Measurements from ENCODE around the gene SRGAP3.

Gene SRGAP3

GRCh38 chr3:9036404-9037131 lies 212.9 kb downstream of the SRGAP3 start:
- H3K27ac ChIP-seq (ENCODE audit: low read depth in 2 of 2, low read length in 2 of 2), result peak overlapping the region in 1 of 2 donors; percentile 50
- no peaks in the 10 kb centered on the region for H3K4me1 ChIP-seq (ENCODE audit: control insufficient read depth in 2 of 2, insufficient read depth in 2 of 2, low read length in 2 of 2)
- no peaks in the 10 kb centered on the region for H3K27me3 ChIP-seq (ENCODE audit: control insufficient read depth in 2 of 2, insufficient read depth in 2 of 2, low read length in 2 of 2)
- H3K36me3 ChIP-seq (ENCODE audit: control insufficient read depth in 2 of 2, insufficient read depth in 2 of 2, low read length in 2 of 2), result no peaks in the 10 kb centered on the region
- H3K9ac ChIP-seq (ENCODE audit: low read depth in 1 of 2, low read length in 2 of 2), result no peak overlapping the region
- H3K9me3 ChIP-seq (ENCODE audit: control insufficient read depth in 2 of 2, low read length in 2 of 2), result no peaks in the 10 kb centered on the region
- H3K4me3 ChIP-seq (ENCODE audit: low read length in 2 of 2), result no peak overlapping the region

- Histone ChIP-seq H3K9me3 (ENCODE audit: control insufficient read depth in 2 of 2, low read length in 2 of 2) (no peaks in the 10 kb centered on the region), H3K36me3 (ENCODE audit: control insufficient read depth in 2 of 2, insufficient read depth in 2 of 2, low read length in 2 of 2) (no peaks in the 10 kb centered on the region), H3K9ac (ENCODE audit: low read depth in 1 of 2, low read length in 2 of 2) (no peak overlapping the region), H3K27ac (ENCODE audit: low read depth in 2 of 2, low read length in 2 of 2) (no peak overlapping the region), H3K4me1 (ENCODE audit: control insufficient read depth in 2 of 2, insufficient read depth in 2 of 2, low read length in 2 of 2) (no peaks in the 10 kb centered on the region), H3K27me3 (ENCODE audit: control insufficient read depth in 2 of 2, insufficient read depth in 2 of 2, low read length in 2 of 2) (no peaks in the 10 kb centered on the region), H3K4me3 (ENCODE audit: low read length in 2 of 2) (no peak overlapping the region)
Measured at GRCh38 chr3:9035961-9036360, 213.5 kb downstream of the SRGAP3 start.

GRCh38 chr3:9035473-9035872 lies 214.0 kb downstream of the SRGAP3 start:
- no peaks in the 10 kb centered on the region for H3K27me3 ChIP-seq (ENCODE audit: control insufficient read depth in 2 of 2, insufficient read depth in 2 of 2, low read length in 2 of 2)
- H3K4me1 ChIP-seq (ENCODE audit: control insufficient read depth in 2 of 2, insufficient read depth in 2 of 2, low read length in 2 of 2), result no peaks in the 10 kb centered on the region
- H3K27ac ChIP-seq (ENCODE audit: low read depth in 2 of 2, low read length in 2 of 2), result no peak overlapping the region
- H3K4me3 ChIP-seq (ENCODE audit: low read length in 2 of 2), result no peak overlapping the region
- no peak overlapping the region for H3K9ac ChIP-seq (ENCODE audit: low read depth in 1 of 2, low read length in 2 of 2)
- H3K9me3 ChIP-seq (ENCODE audit: control insufficient read depth in 2 of 2, low read length in 2 of 2), result no peaks in the 10 kb centered on the region
- H3K36me3 ChIP-seq (ENCODE audit: control insufficient read depth in 2 of 2, insufficient read depth in 2 of 2, low read length in 2 of 2), result no peaks in the 10 kb centered on the region

- H3K36me3 ChIP-seq (ENCODE audit: control insufficient read depth in 2 of 2, insufficient read depth in 2 of 2, low read length in 2 of 2), result no peaks in the 10 kb centered on the region
- H3K9ac ChIP-seq (ENCODE audit: low read depth in 1 of 2, low read length in 2 of 2), result no peak overlapping the region
- no peak overlapping the region for H3K27ac ChIP-seq (ENCODE audit: low read depth in 2 of 2, low read length in 2 of 2)
- H3K9me3 ChIP-seq (ENCODE audit: control insufficient read depth in 2 of 2, low read length in 2 of 2), result no peaks in the 10 kb centered on the region
- no peaks in the 10 kb centered on the region for H3K4me1 ChIP-seq (ENCODE audit: control insufficient read depth in 2 of 2, insufficient read depth in 2 of 2, low read length in 2 of 2)
- no peaks in the 10 kb centered on the region for H3K27me3 ChIP-seq (ENCODE audit: control insufficient read depth in 2 of 2, insufficient read depth in 2 of 2, low read length in 2 of 2)
- H3K4me3 ChIP-seq (ENCODE audit: low read length in 2 of 2), result no peak overlapping the region
Measured at GRCh38 chr3:9033867-9034266, 215.6 kb downstream of the SRGAP3 start.

GRCh38 chr3:9032231-9032777 lies 217.1 kb downstream of the SRGAP3 start:
- H3K4me1 ChIP-seq (ENCODE audit: control insufficient read depth in 2 of 2, insufficient read depth in 2 of 2, low read length in 2 of 2), result no peaks in the 10 kb centered on the region
- H3K36me3 ChIP-seq (ENCODE audit: control insufficient read depth in 2 of 2, insufficient read depth in 2 of 2, low read length in 2 of 2), result no peaks in the 10 kb centered on the region
- H3K27ac ChIP-seq (ENCODE audit: low read depth in 2 of 2, low read length in 2 of 2), result no peak overlapping the region
- no peak overlapping the region for H3K4me3 ChIP-seq (ENCODE audit: low read length in 2 of 2)
- H3K9me3 ChIP-seq (ENCODE audit: control insufficient read depth in 2 of 2, low read length in 2 of 2), result no peaks in the 10 kb centered on the region
- no peaks in the 10 kb centered on the region for H3K27me3 ChIP-seq (ENCODE audit: control insufficient read depth in 2 of 2, insufficient read depth in 2 of 2, low read length in 2 of 2)
- no peak overlapping the region for H3K9ac ChIP-seq (ENCODE audit: low read depth in 1 of 2, low read length in 2 of 2)

GRCh38 chr3:9030034-9030433 lies 219.4 kb downstream of the SRGAP3 start:
- Histone ChIP-seq H3K4me3 (ENCODE audit: low read length in 2 of 2) (no peak overlapping the region), H3K9ac (ENCODE audit: low read depth in 1 of 2, low read length in 2 of 2) (no peak overlapping the region), H3K4me1 (ENCODE audit: control insufficient read depth in 2 of 2, insufficient read depth in 2 of 2, low read length in 2 of 2) (no peaks in the 10 kb centered on the region), H3K27me3 (ENCODE audit: control insufficient read depth in 2 of 2, insufficient read depth in 2 of 2, low read length in 2 of 2) (no peaks in the 10 kb centered on the region), H3K27ac (ENCODE audit: low read depth in 2 of 2, low read length in 2 of 2) (no peak overlapping the region), H3K36me3 (ENCODE audit: control insufficient read depth in 2 of 2, insufficient read depth in 2 of 2, low read length in 2 of 2) (no peaks in the 10 kb centered on the region), H3K9me3 (ENCODE audit: control insufficient read depth in 2 of 2, low read length in 2 of 2) (no peaks in the 10 kb centered on the region)

- Histone ChIP-seq H3K4me1 (ENCODE audit: control insufficient read depth in 2 of 2, insufficient read depth in 2 of 2, low read length in 2 of 2) (no peaks in the 10 kb centered on the region), H3K9ac (ENCODE audit: low read depth in 1 of 2, low read length in 2 of 2) (no peak overlapping the region), H3K4me3 (ENCODE audit: low read length in 2 of 2) (no peak overlapping the region), H3K9me3 (ENCODE audit: control insufficient read depth in 2 of 2, low read length in 2 of 2) (no peaks in the 10 kb centered on the region), H3K27me3 (ENCODE audit: control insufficient read depth in 2 of 2, insufficient read depth in 2 of 2, low read length in 2 of 2) (no peaks in the 10 kb centered on the region), H3K36me3 (ENCODE audit: control insufficient read depth in 2 of 2, insufficient read depth in 2 of 2, low read length in 2 of 2) (no peaks in the 10 kb centered on the region), H3K27ac (ENCODE audit: low read depth in 2 of 2, low read length in 2 of 2) (no peak overlapping the region)
Measured at GRCh38 chr3:9028134-9028533, 221.3 kb downstream of the SRGAP3 start.

GRCh38 chr3:9026320-9027045 lies 223.0 kb downstream of the SRGAP3 start:
- no peak overlapping the region for H3K9ac ChIP-seq (ENCODE audit: low read depth in 1 of 2, low read length in 2 of 2)
- no peaks in the 10 kb centered on the region for H3K27me3 ChIP-seq (ENCODE audit: control insufficient read depth in 2 of 2, insufficient read depth in 2 of 2, low read length in 2 of 2)
- H3K4me3 ChIP-seq (ENCODE audit: low read length in 2 of 2), result no peak overlapping the region
- no peak overlapping the region for H3K27ac ChIP-seq (ENCODE audit: low read depth in 2 of 2, low read length in 2 of 2)
- no peaks in the 10 kb centered on the region for H3K9me3 ChIP-seq (ENCODE audit: control insufficient read depth in 2 of 2, low read length in 2 of 2)
- H3K4me1 ChIP-seq (ENCODE audit: control insufficient read depth in 2 of 2, insufficient read depth in 2 of 2, low read length in 2 of 2), result no peaks in the 10 kb centered on the region
- H3K36me3 ChIP-seq (ENCODE audit: control insufficient read depth in 2 of 2, insufficient read depth in 2 of 2, low read length in 2 of 2), result no peaks in the 10 kb centered on the region

- Histone ChIP-seq H3K27me3 (ENCODE audit: control insufficient read depth in 2 of 2, insufficient read depth in 2 of 2, low read length in 2 of 2) (no peaks in the 10 kb centered on the region), H3K9ac (ENCODE audit: low read depth in 1 of 2, low read length in 2 of 2) (no peak overlapping the region), H3K27ac (ENCODE audit: low read depth in 2 of 2, low read length in 2 of 2) (no peak overlapping the region), H3K9me3 (ENCODE audit: control insufficient read depth in 2 of 2, low read length in 2 of 2) (no peaks in the 10 kb centered on the region), H3K4me3 (ENCODE audit: low read length in 2 of 2) (no peak overlapping the region), H3K4me1 (ENCODE audit: control insufficient read depth in 2 of 2, insufficient read depth in 2 of 2, low read length in 2 of 2) (no peaks in the 10 kb centered on the region), H3K36me3 (ENCODE audit: control insufficient read depth in 2 of 2, insufficient read depth in 2 of 2, low read length in 2 of 2) (no peaks in the 10 kb centered on the region)
Measured at GRCh38 chr3:9024341-9024740, 225.1 kb downstream of the SRGAP3 start.

GRCh38 chr3:9023226-9023590 lies 226.2 kb downstream of the SRGAP3 start:
- Histone ChIP-seq H3K4me3 (ENCODE audit: low read length in 2 of 2) (no peak overlapping the region), H3K27ac (ENCODE audit: low read depth in 2 of 2, low read length in 2 of 2) (no peak overlapping the region), H3K36me3 (ENCODE audit: control insufficient read depth in 2 of 2, insufficient read depth in 2 of 2, low read length in 2 of 2) (no peaks in the 10 kb centered on the region), H3K9ac (ENCODE audit: low read depth in 1 of 2, low read length in 2 of 2) (no peak overlapping the region), H3K4me1 (ENCODE audit: control insufficient read depth in 2 of 2, insufficient read depth in 2 of 2, low read length in 2 of 2) (no peaks in the 10 kb centered on the region), H3K9me3 (ENCODE audit: control insufficient read depth in 2 of 2, low read length in 2 of 2) (no peaks in the 10 kb centered on the region), H3K27me3 (ENCODE audit: control insufficient read depth in 2 of 2, insufficient read depth in 2 of 2, low read length in 2 of 2) (no peaks in the 10 kb centered on the region)

All from mucosa of rectum (tissue), 2 donors.